Ovary (tissue), 3 donors: ENCODE measurements around the gene NRXN3.

Experiments used
- POLR2A ChIP-seq: fragments of 450-650 bp; IDR thresholded peaks from one replicate; pipeline ENCODE4 v1.6.1; 2017; ENCODE audit warnings: antibody characterized with exemption, mild to moderate bottlenecking, moderate library complexity
- TF ChIP-seq, protein P1 (sequence below), 3 donors: fragments of 450-650 bp in 2 of 3; fragments of 200-600 bp in 1 of 3; IDR thresholded peaks; one replicate each; pipeline versions ENCODE4 v1.5.1 to v1.8.0; 2016 to 2022; ENCODE audit warnings: antibody characterized with exemption in 3 of 3, mild to moderate bottlenecking in 1 of 3
- donor health status: DM: no; HTN: no; CAD: no.

DNA sequence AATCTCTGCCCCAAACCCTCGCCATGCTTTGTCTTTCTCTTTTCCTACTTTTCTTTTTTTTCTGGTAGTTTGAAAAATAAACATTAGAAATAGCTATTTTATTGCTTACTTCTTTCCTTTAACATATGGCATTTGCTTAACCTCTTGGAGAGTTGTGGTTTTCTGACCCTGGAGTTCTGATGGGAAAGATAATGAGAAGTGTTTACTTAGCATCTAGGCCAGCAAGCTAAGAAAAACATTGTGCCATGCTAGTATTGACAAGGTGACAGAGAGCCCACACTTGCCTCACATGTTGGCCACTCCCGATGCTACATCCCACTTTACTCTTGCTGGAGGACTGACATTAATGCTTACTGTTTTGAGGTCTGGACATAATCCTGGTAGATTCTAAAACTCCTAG, 1154.9 kb downstream of the NRXN3 start:
- TF ChIP-seq, protein P1, sequence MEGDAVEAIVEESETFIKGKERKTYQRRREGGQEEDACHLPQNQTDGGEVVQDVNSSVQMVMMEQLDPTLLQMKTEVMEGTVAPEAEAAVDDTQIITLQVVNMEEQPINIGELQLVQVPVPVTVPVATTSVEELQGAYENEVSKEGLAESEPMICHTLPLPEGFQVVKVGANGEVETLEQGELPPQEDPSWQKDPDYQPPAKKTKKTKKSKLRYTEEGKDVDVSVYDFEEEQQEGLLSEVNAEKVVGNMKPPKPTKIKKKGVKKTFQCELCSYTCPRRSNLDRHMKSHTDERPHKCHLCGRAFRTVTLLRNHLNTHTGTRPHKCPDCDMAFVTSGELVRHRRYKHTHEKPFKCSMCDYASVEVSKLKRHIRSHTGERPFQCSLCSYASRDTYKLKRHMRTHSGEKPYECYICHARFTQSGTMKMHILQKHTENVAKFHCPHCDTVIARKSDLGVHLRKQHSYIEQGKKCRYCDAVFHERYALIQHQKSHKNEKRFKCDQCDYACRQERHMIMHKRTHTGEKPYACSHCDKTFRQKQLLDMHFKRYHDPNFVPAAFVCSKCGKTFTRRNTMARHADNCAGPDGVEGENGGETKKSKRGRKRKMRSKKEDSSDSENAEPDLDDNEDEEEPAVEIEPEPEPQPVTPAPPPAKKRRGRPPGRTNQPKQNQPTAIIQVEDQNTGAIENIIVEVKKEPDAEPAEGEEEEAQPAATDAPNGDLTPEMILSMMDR (IDR thresholded peaks at IDR 0.05): no peak
- no peak for TF ChIP-seq POLR2A
